Kidney glomerular epithelial cell (primary cell): ENCODE measurements around the gene MBD6.

ENCODE experiments used
- DNase-seq: peaks from one replicate; lab custom pipeline; 2025; lab: John Stamatoyannopoulos, UW

MBD6 gene

DNA sequence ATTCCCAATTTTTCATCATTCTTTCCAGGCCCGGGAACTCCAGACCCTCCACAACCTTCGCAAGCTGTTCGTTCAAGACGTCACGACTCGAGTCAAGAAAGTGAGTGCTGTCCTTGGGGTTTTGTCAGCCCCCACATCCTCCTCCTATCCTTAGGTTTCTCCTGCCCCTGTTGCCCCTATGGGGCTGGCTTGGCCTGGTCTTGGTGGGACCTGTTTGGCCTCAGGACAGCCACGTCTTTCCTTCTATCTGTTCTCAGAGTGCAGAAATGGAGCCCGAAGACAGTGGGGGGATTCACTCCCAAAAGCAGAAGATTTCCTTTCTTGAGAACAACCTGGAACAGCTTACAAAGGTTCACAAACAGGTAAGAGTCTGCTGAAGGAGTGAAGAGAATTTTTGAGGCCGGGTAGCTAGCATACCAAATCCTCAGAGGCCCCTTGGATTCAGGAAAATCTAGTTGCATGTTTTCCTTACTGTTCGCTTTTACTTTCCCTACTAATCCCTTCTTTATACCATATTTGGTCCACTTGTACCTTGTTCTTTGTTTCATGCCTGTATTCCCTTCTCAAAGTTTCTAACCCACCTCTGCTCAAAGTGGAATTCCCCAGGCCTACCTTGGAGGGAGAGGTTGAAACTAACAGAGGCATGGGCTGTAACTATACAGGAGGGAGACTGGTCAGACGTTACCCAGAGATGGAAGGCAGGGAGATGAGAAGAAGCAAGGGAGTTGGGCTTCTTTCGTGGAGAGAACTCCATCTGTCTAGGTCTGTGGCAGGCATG lies 55.5 kb downstream of the MBD6 start:
- no peak for DNase-seq

GRCh38 chr12:57579011-57579410 lies 56.4 kb downstream of the MBD6 start:
- no peak for DNase-seq
